Lung (tissue), 12 donors: ENCODE data around the gene GYS1. TPM values are rescaled to one million over a fixed set of nuclear protein-coding genes. Genes with fewer than 3 reads are reported as not detected.

ENCODE experiments used
- ATAC-seq: fragments of 200-7000 bp; cut with Tn5 transposase; one replicate; pipeline ENCODE4 v1.9.1; 2020; ENCODE audit warnings: moderate number of reproducible peaks; ENCODE audit not compliant: insufficient read depth, low FRiP score
- DNase-seq, 3 donors: peaks; one replicate each; pipeline ENCODE4 v3.0.0-alpha.2; 2013 to 2017
- H3K27ac ChIP-seq, 2 donors: one replicate each; pipeline ENCODE4 v1.5.1; 2013; ENCODE audit warnings: mild to moderate bottlenecking in 2 of 2, moderate library complexity in 2 of 2, control low read depth in 1 of 2, inconsistent platforms in 1 of 2, low read depth in 1 of 2, low read length in 1 of 2
- H3K27me3 ChIP-seq, 3 donors: one replicate each; pipeline ENCODE4 v1.5.1; 2013; ENCODE audit warnings: low read length in 2 of 3; ENCODE audit not compliant: control insufficient read depth in 3 of 3, insufficient read depth in 3 of 3
- H3K36me3 ChIP-seq, 4 donors: one replicate each; pipeline ENCODE4 v1.5.1; 2013; ENCODE audit warnings: low read length in 4 of 4, mild to moderate bottlenecking in 1 of 4, moderate library complexity in 1 of 4; ENCODE audit not compliant: control insufficient read depth in 4 of 4, insufficient read depth in 4 of 4
- H3K4me1 ChIP-seq, 5 donors: one replicate each; pipeline ENCODE4 v1.5.1; 2013; ENCODE audit warnings: low read length in 5 of 5, mild to moderate bottlenecking in 2 of 5, moderate library complexity in 1 of 5; ENCODE audit not compliant: control insufficient read depth in 5 of 5, insufficient read depth in 5 of 5
- H3K4me3 ChIP-seq: one replicate; pipeline ENCODE4 v1.5.1; 2013; ENCODE audit warnings: mild to moderate bottlenecking, control low read depth, moderate library complexity
- H3K9ac ChIP-seq, 2 donors: one replicate each; pipeline ENCODE4 v1.5.1; 2013; ENCODE audit warnings: low read length in 2 of 2, control low read depth in 1 of 2; ENCODE audit not compliant: insufficient read depth in 1 of 2
- H3K9me3 ChIP-seq, 4 donors: one replicate each; pipeline ENCODE4 v1.5.1; 2013; ENCODE audit warnings: low read length in 3 of 4, mild to moderate bottlenecking in 1 of 4, moderate library complexity in 1 of 4; ENCODE audit not compliant: control insufficient read depth in 4 of 4, insufficient read depth in 3 of 4
- CTCF ChIP-seq: IDR thresholded peaks from 2 replicates; pipeline ENCODE4 v1.5.1; 2012; ENCODE audit warnings: mild to moderate bottlenecking; ENCODE audit errors: control extremely low read depth, extremely low read depth
- WGBS, 2 donors: extraction: QIAGEN DNeasy Blood & Tissue Kit; methylation state at CpG; one replicate each; pipeline ENCODE4 v1.1.7; 2013; 5-methylcytosine and 5-hydroxymethylcytosine counted together
- polyA plus RNA-seq, 2 donors: library from polyadenylated mRNA; stranded (reverse); fragments of 200-250 nt; gene quantifications; one replicate each; pipeline ENCODE4 v1.2.1, GENCODE V29; 2013
- total RNA-seq, 2 donors: library from RNA; depleted of rRNA in 1 of 2; stranded (reverse); fragments of >200 nt in 1 of 2; gene quantifications; one replicate each; pipeline ENCODE4 v1.2.1, GENCODE V29; 2014 to 2021
- donor health status: control.
- donor health status: control.
- donor health status: Bipolar disorder and iron deficiency.
- donor health status: healthy.
- donor health status: DM: yes; HTN: yes; CAD: no.

Gene GYS1
- total and polyA plus RNA-seq, 4 donors, result 22.7 to 49.7 (median 31.9) TPM

GRCh38 chr19:49006905-49007304, 13.8 kb upstream of the GYS1 start:
- no peaks in the 10 kb centered on the region for H3K9me3 ChIP-seq
- ATAC-seq (no peak), DNase-seq (no peak)
- H3K4me3 ChIP-seq, result no peak overlapping the region
- H3K9ac ChIP-seq, result no peak overlapping the region
- H3K27me3 ChIP-seq, result no peaks in the 10 kb centered on the region
- H3K27ac ChIP-seq, result no peak overlapping the region
- TF ChIP-seq CTCF, result no peak
- no peaks in the 10 kb centered on the region for H3K4me1 ChIP-seq
- 98 to 99% methylated on average over 22 of the region's 22 CpGs for whole genome bisulfite sequencing, 2 donors
- peaks cover 12 to 61% (median 24%) of the 10 kb centered on the region in 4 donors for H3K36me3 ChIP-seq

GRCh38 chr19:49004964-49005614, 12.0 kb upstream of the GYS1 start:
- 95 to 99% methylated on average over 7 of the region's 7 CpGs for WGBS, 2 donors
- no peaks in the 10 kb centered on the region for H3K4me1 ChIP-seq
- H3K27me3 ChIP-seq, result no peaks in the 10 kb centered on the region
- peaks cover 12 to 43% (median 22%) of the 10 kb centered on the region in 4 donors for H3K36me3 ChIP-seq
- ATAC-seq (no peak), DNase-seq (no peak)
- H3K9ac ChIP-seq, result no peak overlapping the region
- TF ChIP-seq CTCF, result no peak
- H3K4me3 ChIP-seq, result no peak overlapping the region
- H3K9me3 ChIP-seq, result no peaks in the 10 kb centered on the region
- H3K27ac ChIP-seq, result no peak overlapping the region

GRCh38 chr19:49004133-49004532, 11.0 kb upstream of the GYS1 start:
- Histone ChIP-seq H3K36me3 (peaks cover 12 to 38% (median 16%) of the 10 kb centered on the region in 4 donors), H3K9me3 (no peaks in the 10 kb centered on the region)

More at GRCh38 chr19:49004133-49004532, 11.0 kb upstream of the GYS1 start:
- Histone ChIP-seq H3K27ac (no peak overlapping the region), H3K4me3 (no peak overlapping the region), H3K9ac (no peak overlapping the region), H3K27me3 (no peaks in the 10 kb centered on the region), H3K4me1 (no peaks in the 10 kb centered on the region)
- DNase-seq (no peak), ATAC-seq (no peak)
- TF ChIP-seq CTCF, result no peak
- 98% methylated on average over 15 of the region's 15 CpGs for WGBS, 2 donors
